Astrocyte of the hippocampus (primary cell): ENCODE results near the gene RCBTB1.
"Not testable (repeated sequence)": the region's sequence is repeated elsewhere in the genome, so short reads cannot be mapped to it uniquely, and the experiment has no call there.

Source experiments
- DNase-seq: peaks from one replicate; pipeline ENCODE4 v3.0.0; 2011; ENCODE audit warnings: low read depth, low spot score

Gene RCBTB1

GRCh38 chr13:49585220-49586157 lies at the start of gene RCBTB1:
RCBTB1 (minus strand) TSS chr13:49585558; CDS start chr13:49567279, 18,279 bp downstream.
- peak; percentile 90 for DNase-seq

DNA sequence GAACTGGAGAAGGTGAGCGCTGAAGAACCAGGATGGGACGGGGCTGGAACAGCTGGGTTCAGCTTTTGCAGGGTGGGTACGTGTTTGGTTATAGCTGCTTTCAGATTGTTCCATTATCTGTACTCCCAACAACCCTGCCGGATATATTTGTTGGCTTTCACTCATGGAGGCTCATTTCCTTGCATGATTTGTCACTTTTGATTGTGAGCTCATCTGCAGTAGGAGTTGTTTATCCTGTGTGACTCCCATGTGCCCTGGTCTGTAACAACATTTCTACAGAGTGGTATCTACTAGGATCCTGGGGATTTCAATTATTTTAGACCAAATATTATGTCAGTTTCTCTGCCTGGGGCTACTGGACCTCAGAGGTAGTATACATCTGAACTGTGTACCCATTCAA lies 48.4 kb upstream of the RCBTB1 start:
- DNase-seq, result no peak

GRCh38 chr13:49632156-49632555 lies 46.8 kb upstream of the RCBTB1 start:
- no peak for DNase-seq

GRCh38 chr13:49630580-49630979 lies 45.2 kb upstream of the RCBTB1 start:
- no peak for DNase-seq

DNA sequence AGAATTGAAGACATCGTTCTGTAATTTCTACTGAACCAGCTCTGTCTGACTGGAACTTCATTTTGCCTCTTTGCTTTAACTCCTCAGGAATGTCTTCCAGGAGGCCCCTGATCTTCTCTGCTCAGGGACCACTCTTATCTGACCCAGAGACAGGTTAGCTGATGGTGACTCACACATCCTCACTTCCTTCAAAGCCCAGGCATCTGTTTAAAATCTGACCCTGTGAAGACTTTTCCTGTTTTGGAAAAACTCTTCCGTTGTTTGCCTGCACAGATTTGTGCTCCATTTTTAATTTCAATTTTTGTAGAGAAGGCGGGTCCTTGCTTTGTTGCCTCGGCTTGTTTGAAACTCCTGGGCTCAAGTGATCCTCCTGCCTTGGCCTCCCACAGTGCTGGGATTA lies 44.6 kb upstream of the RCBTB1 start:
- DNase-seq, result no peak

- no peak for DNase-seq
Measured at GRCh38 chr13:49629196-49629938, 44.0 kb upstream of the RCBTB1 start.

- no peak for DNase-seq
Measured at GRCh38 chr13:49627831-49628652, 42.7 kb upstream of the RCBTB1 start, which contains the start of gene ARL11. ARL11 (plus strand) TSS chr13:49628507; CDS start chr13:49630448, 1,941 bp downstream.

GRCh38 chr13:49625392-49626079 lies 40.2 kb upstream of the RCBTB1 start:
- no peak for DNase-seq

DNA sequence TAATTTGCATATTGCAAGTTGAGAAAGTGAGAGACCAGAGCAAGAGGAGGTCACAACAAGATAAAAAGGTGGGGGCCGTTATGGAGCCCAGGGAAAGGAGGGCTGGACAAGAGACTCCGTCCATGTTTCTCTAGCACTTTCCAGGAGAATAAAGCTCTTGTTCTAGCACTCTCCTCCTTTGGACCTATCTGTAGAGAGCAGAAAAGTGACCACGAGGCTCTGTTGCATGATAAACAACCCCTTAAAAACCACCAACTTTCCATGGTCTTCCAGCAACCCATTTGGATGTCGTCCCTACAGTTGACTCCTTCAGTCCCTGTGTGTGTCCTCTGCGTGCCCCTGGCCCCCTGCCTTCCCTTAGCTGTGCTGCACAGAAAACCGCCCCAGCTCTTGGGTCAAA lies 38.9 kb upstream of the RCBTB1 start:
- DNase-seq, result no peak

DNA sequence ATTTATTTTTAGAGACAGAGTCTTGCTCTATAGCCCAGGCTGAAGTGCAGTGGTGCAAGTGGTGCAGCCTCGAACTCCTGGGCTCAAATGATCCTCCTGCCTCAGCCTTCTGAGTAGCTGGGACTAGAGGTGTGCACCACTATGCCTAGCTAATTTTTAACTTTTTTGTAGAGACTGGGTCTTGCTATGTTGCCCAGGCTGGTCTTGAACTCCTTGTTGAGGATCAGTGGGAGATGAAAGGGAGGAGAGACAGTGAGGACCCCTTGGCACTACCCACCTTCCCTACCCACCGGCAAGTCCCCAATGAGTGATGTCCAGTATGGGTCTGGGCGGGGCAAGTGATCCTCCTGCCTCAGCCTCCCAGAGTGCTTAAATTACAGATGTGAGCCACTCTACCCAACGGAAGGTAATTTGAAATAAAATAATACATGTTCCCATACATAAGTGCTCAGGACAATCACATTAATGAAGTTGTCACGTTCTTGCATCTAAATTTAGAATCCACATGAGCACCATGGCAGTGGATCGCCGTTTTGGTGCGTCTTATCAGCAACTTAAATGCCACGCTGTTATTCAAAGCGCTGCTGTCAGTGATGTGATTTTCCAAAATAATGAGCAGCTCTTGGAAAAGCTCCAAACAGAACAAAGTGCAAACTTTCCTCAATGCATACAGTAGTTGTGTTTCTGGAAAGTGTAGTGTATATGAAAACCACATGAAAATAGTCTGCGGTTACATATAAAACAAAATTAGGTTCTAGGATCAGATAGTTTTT lies 37.0 kb upstream of the RCBTB1 start:
- DNase-seq, result no peak

DNA sequence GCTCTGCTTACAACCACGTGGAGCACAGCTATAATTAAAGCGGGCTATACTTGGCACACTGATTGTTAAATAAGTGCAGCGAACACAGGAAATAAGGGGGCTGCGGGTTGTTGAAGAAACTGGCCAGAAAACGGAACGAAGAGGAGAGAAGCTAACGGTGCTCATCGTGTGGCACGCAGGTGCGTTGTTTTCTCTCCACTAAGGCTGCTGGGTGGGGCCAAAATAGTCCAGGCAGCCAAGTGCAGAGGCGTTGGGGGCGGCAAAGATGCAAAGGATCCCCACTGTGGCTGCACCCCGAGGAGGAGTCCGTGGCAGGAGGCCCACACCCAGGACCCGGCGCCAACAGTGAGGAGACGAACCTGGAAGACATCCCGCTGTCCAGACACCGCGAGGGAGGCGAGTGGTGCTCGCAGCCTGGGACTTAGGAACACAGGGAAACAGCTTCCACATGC lies 34.8 kb upstream of the RCBTB1 start:
- no peak for DNase-seq

DNA sequence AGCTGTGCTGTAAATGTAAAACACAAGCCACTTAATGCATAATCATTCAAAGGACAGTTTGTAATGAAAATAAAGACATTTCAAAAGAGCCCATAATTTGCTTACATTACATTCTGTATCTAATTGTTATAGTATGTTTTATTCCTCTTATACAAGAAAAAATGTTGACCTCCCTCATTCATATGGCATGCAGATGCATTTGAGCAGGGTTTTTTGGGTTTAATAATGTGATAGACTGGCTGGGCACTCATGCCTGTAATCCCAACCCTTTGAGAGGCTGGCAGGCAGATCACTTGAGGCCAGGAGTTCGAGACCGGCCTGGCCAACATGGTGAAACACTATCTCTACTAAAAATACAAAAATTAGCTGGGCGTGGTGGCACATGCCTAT lies 31.3 kb upstream of the RCBTB1 start:
- DNase-seq, result no peak

DNA sequence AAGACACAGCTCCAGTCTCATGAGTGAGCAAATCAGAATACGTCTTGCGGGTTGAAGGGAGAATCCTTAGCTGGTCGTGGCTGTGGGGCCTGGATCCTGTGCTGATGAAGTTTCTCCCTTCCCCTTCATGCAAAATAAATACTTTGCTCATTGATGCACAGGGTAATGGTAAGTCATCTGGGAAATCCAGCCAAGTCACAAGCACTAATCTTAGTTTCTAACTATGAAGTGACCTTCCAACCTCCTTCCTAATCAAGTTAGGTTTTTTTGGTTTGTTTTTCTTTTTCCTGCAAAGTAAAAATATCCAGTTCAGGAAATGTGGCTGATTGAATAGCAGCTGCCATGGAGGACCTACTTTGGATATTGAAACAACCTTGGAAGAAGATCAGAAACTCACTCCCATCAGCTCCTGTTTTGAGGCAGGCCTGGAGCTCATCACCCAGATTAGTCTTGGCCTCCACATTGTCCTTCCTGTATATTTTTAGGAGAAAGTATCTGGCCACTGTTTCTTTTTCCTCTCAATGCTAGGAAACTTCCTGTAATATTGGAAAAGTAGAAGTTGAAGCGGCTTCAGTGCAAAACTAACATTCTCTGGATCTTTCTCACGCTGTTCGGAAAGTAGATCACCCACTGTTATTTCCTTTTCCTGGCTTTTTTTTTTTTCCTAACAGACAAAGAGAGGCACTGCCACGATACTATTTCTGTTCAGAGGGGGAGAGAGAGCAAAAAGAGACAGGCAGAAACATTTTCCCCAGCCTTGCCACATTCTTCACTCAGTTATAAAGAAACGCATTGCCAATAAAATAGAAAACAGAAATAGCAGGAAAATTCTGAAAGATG lies 30.7 kb upstream of the RCBTB1 start:
- no peak for DNase-seq

DNA sequence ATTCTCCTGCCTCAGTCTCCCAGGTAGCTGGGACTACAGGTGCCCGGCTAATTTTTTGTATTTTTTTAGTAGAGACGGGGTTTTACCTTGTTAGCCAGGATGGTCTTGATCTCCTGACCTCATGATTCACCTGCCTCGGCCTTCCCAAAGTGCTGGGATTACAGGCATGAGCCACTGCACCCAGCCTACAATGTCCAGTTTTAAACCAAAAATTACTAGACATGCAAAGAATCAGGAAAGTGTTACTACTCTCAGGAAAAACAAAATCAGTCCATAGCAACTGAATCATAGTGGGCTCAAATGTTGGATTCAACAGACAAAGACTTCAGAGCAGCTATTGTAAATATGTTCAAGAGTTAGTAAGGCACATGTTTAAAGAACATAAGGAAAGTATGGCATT lies 26.7 kb upstream of the RCBTB1 start:
- DNase-seq, result not testable (repeated sequence)

GRCh38 chr13:49610176-49610575 lies 24.8 kb upstream of the RCBTB1 start:
- no peak for DNase-seq

DNA sequence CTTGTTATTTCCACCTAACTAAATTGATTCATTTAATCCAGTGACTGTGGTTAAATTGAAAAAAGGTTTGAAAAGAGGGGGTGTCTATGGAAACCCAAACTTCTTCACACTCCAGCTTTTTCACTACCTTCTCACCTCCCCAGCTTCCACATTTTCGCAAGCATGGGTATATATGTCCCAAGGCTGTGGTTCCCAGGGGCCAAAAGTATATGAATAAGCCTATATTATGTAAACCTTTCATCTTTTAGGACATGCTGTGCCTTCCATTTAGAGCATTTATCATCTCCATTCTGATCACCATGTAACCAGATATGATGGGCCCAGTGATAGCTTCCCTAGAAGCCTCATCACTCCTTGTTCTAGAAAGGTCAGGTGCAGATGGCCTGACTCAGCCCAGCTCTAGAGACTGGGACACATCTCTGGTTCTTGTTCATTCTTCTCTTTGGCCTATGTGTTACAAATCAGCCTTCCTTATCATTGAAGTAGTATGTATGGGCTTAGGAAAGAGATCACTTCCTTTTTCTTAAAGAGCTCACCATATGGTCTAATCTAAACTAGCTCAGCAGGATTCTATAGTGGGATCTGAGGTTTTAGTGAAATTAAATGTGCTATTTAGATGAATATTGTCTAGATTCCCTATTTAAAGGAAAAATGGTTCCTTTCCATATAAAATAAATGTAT lies 23.4 kb upstream of the RCBTB1 start:
- DNase-seq, result no peak

- no peak for DNase-seq
Measured at GRCh38 chr13:49607761-49608160, 22.4 kb upstream of the RCBTB1 start.

- peak; percentile 93 for DNase-seq
Measured at GRCh38 chr13:49606747-49607648, 21.6 kb upstream of the RCBTB1 start.
